WTC11 (cell line): ENCODE measurements around the gene LDLRAD4. TPM values are rescaled to one million over a fixed set of nuclear protein-coding genes. Genes with fewer than 3 reads are reported as not detected.

Source experiments
- ATAC-seq: fragments of 200-7000 bp; cut with Tn5 transposase; 2 replicates; pipeline ENCODE4 v1.10.0; 2021; ENCODE audit warnings: mild to moderate bottlenecking, moderate library complexity
- CTCF ChIA-PET: fragments of 300-600 bp; sonication (Branson Sonifier 250); formaldehyde crosslinking; loops from one replicate; lab custom pipeline; 2021; ENCODE audit warnings: antibody characterized with exemption; lab: Charles Lee
- POLR2A ChIA-PET: fragments of 350-600 bp; sonication (Branson Sonifier 250); formaldehyde crosslinking; loops from one replicate; lab custom pipeline; 2021; ENCODE audit warnings: antibody characterized with exemption; lab: Charles Lee
- DNase-seq: peaks from one replicate; pipeline ENCODE4 v3.0.0; 2021; ENCODE audit warnings: low spot score
- H3K27ac Mint-ChIP-seq: 2 replicates; pipeline ENCODE4 v1.8.0; 2021; ENCODE audit warnings: mixed read lengths
- H3K27me3 Mint-ChIP-seq: 2 replicates; pipeline ENCODE4 v1.8.0; 2021; ENCODE audit warnings: low read depth, mild to moderate bottlenecking, moderate library complexity, mixed read lengths
- H3K36me3 Mint-ChIP-seq: 2 replicates; pipeline ENCODE4 v1.8.0; 2021; ENCODE audit warnings: mixed read lengths
- H3K4me1 Mint-ChIP-seq: 2 replicates; pipeline ENCODE4 v1.8.0; 2022; ENCODE audit warnings: mixed read lengths
- H3K4me3 Mint-ChIP-seq: 2 replicates; pipeline ENCODE4 v1.8.0; 2021; ENCODE audit warnings: mild to moderate bottlenecking, moderate library complexity, mixed read lengths
- H3K9me3 Mint-ChIP-seq: 2 replicates; pipeline ENCODE4 v1.8.0; 2021; ENCODE audit warnings: mixed read lengths
- FOXJ3 ChIP-seq: sonication (generic); formaldehyde crosslinking; IDR thresholded peaks from 2 replicates; pipeline ENCODE4 v1.9.0; 2021; ENCODE audit warnings: missing genetic modification reagents, mild to moderate bottlenecking, borderline replicate concordance
- GABPB1 ChIP-seq: sonication (generic); formaldehyde crosslinking; IDR thresholded peaks from 2 replicates; pipeline ENCODE4 v1.8.1; 2023; ENCODE audit warnings: mild to moderate bottlenecking, missing genetic modification reagents
- NFATC4 ChIP-seq: fragments of 250-450 bp; sonication (Bioruptor Pico); IDR thresholded peaks from 2 replicates; pipeline ENCODE4 v1.9.0; 2021; ENCODE audit warnings: mild to moderate bottlenecking
- NFE2L1 ChIP-seq: sonication (generic); formaldehyde crosslinking; IDR thresholded peaks from 2 replicates; pipeline ENCODE4 v1.8.1; 2023; ENCODE audit warnings: missing genetic modification reagents
- NR1H2 ChIP-seq: sonication (generic); formaldehyde crosslinking; IDR thresholded peaks from 2 replicates; pipeline ENCODE4 v1.9.0; 2021; ENCODE audit warnings: mild to moderate bottlenecking, moderate library complexity, missing genetic modification reagents
- NR3C1 ChIP-seq: sonication (generic); formaldehyde crosslinking; conservative IDR thresholded peaks from 2 replicates; pipeline ENCODE4 v1.8.1; 2023; ENCODE audit warnings: low read depth, mild to moderate bottlenecking, missing genetic modification reagents
- TEAD4 ChIP-seq: sonication (generic); formaldehyde crosslinking; IDR thresholded peaks from 2 replicates; pipeline ENCODE4 v1.8.0; 2022; ENCODE audit warnings: mild to moderate bottlenecking, missing genetic modification reagents
- TP53 ChIP-seq: sonication (generic); formaldehyde crosslinking; IDR thresholded peaks from 2 replicates; pipeline ENCODE4 v1.8.1; 2023; ENCODE audit warnings: mild to moderate bottlenecking, missing genetic modification reagents
- ZBTB21 ChIP-seq: sonication (generic); formaldehyde crosslinking; IDR thresholded peaks from 2 replicates; pipeline ENCODE4 v1.8.1; 2023; ENCODE audit warnings: mild to moderate bottlenecking, missing genetic modification reagents, borderline replicate concordance
- ZNF423 ChIP-seq: fragments of 250-450 bp; sonication (Bioruptor Pico); IDR thresholded peaks from 2 replicates; pipeline ENCODE4 v2.1.2; 2022; ENCODE audit warnings: mild to moderate bottlenecking, moderate library complexity
- ZNF671 ChIP-seq: fragments of 250-450 bp; sonication (Bioruptor Pico); IDR thresholded peaks from 2 replicates; pipeline ENCODE4 v1.8.0; 2021; ENCODE audit warnings: mild to moderate bottlenecking
- total RNA-seq: library from RNA; stranded (reverse); gene quantifications from 3 replicates; pipeline ENCODE4 v1.2.3, GENCODE V29; 2021
- TF ChIP-seq, protein P1 (sequence below): sonication (generic); formaldehyde crosslinking; IDR thresholded peaks from 2 replicates; pipeline ENCODE4 v1.8.1; 2023; ENCODE audit warnings: mild to moderate bottlenecking, missing genetic modification reagents, moderate library complexity
- TF ChIP-seq, protein P2 (sequence below): sonication (generic); formaldehyde crosslinking; IDR thresholded peaks from 2 replicates; pipeline ENCODE4 v1.8.1; 2023; ENCODE audit warnings: mild to moderate bottlenecking, missing genetic modification reagents
- TF ChIP-seq, protein P3 (sequence below): sonication (generic); formaldehyde crosslinking; IDR thresholded peaks from 2 replicates; pipeline ENCODE4 v1.8.0; 2022; ENCODE audit warnings: missing genetic modification reagents
- TF ChIP-seq, protein P4 (sequence below): fragments of 250-450 bp; sonication (Bioruptor Pico); IDR thresholded peaks from 2 replicates; pipeline ENCODE4 v1.9.0; 2021; ENCODE audit warnings: mild to moderate bottlenecking, borderline replicate concordance

The LDLRAD4 gene
- total RNA-seq, 1 experiment from 2014 or later: 6.2 TPM

DNA sequence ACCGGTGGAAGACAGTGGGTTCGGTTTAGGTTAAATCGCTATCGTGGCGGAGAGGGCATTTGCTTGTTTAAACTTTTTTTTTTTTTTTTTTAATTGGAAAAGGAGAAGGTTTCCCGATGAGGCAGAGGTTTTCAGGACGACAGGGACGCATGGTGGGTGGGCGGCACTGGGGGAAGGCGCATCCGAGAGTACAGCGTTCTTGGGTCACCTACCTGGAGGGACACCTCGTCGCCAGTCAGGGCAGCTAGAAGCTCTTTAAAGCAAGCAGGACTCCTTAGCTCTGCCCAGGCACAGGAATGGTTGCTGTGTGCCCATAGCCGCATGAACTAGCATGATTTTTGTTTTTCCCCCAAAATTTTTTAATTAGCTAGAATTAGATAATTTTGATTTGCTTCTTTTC, 437 bp downstream of the LDLRAD4 start:
- H3K27me3 Mint-ChIP-seq: peaks cover 54% of the 10 kb centered on the region

DNA sequence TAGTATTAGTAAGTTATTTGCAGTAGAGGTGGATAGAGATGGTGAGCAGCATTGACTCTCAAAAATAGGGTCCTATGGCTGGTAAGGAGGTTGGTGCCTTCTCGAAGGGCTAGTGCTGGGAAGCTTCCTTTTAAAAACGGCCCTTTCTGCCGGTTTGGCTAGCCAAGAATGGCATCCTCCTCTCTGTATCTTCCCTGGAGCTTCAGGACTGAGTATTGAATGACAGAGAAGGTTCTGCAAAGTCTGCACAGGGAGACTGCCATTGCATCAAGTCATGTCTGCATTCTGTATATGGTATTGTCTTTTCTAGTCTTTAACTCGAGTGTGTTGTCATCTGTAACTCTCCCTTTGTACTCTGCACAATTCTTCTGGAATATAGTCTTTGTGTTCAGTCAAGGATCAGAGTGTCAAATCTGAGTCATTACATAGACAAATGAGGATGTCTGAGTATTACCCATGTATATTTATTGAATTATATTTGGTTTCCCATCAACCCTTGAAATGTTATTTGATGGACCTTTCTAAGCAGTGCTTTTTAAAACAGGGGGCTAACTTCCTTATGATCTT, 1.1 kb downstream of the LDLRAD4 start:
- DNase-seq (no peak), ATAC-seq (no peak)
- H3K4me1 Mint-ChIP-seq: peaks cover 40% of the 10 kb centered on the region
- TF ChIP-seq NR1H2 (CRISPR knock-in tag) (no peak), TEAD4 (CRISPR knock-in tag) (no peak)
- no peaks in the 10 kb centered on the region for H3K36me3 Mint-ChIP-seq
- peaks cover 47% of the 10 kb centered on the region for H3K27me3 Mint-ChIP-seq
- no peak overlapping the region for H3K27ac Mint-ChIP-seq
- ChIA-PET POLR2A (no interaction called here), CTCF (interaction anchor here (1.1 to 4.6 kb wide), 4 partner anchors 20 to 107 kb away, joined by 3 to 25 read pairs (median 6); no protein-coding TSS in a partner anchor)
- H3K4me3 Mint-ChIP-seq: peak overlapping the region; percentile 65
- no peaks in the 10 kb centered on the region for H3K9me3 Mint-ChIP-seq

More for the DNA sequence above, 437 bp downstream of the LDLRAD4 start:
- ATAC-seq (no peak), DNase-seq (no peak)
- CTCF ChIA-PET: interaction anchor here (1.4 to 4.6 kb wide), 3 partner anchors 32 to 106 kb away, joined by 3 to 25 read pairs (median 8); no protein-coding TSS in a partner anchor
- POLR2A ChIA-PET: no interaction called here
- no peak overlapping the region for H3K27ac Mint-ChIP-seq
- H3K4me3 Mint-ChIP-seq: peak overlapping the region; percentile 65
- no peaks in the 10 kb centered on the region for H3K9me3 Mint-ChIP-seq
- peaks cover 40% of the 10 kb centered on the region for H3K4me1 Mint-ChIP-seq
- H3K36me3 Mint-ChIP-seq: no peaks in the 10 kb centered on the region
- TF ChIP-seq, protein P1, sequence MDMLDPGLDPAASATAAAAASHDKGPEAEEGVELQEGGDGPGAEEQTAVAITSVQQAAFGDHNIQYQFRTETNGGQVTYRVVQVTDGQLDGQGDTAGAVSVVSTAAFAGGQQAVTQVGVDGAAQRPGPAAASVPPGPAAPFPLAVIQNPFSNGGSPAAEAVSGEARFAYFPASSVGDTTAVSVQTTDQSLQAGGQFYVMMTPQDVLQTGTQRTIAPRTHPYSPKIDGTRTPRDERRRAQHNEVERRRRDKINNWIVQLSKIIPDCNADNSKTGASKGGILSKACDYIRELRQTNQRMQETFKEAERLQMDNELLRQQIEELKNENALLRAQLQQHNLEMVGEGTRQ: no peak
- TF ChIP-seq GABPB1 (no peak), FOXJ3 (CRISPR knock-in tag) (no peak), NFE2L1 (CRISPR knock-in tag) (no peak), TP53 (CRISPR knock-in tag) (no peak), ZNF423 (no peak), ZNF671 (CRISPR knock-in tag) (no peak), NR3C1 (CRISPR knock-in tag) (no peak), NFATC4 (CRISPR knock-in tag) (no peak), ZBTB21 (CRISPR knock-in tag) (no peak)
- TF ChIP-seq, protein P2, sequence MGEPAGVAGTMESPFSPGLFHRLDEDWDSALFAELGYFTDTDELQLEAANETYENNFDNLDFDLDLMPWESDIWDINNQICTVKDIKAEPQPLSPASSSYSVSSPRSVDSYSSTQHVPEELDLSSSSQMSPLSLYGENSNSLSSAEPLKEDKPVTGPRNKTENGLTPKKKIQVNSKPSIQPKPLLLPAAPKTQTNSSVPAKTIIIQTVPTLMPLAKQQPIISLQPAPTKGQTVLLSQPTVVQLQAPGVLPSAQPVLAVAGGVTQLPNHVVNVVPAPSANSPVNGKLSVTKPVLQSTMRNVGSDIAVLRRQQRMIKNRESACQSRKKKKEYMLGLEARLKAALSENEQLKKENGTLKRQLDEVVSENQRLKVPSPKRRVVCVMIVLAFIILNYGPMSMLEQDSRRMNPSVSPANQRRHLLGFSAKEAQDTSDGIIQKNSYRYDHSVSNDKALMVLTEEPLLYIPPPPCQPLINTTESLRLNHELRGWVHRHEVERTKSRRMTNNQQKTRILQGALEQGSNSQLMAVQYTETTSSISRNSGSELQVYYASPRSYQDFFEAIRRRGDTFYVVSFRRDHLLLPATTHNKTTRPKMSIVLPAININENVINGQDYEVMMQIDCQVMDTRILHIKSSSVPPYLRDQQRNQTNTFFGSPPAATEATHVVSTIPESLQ (CRISPR knock-in tag): no peak
- TF ChIP-seq, protein P3, sequence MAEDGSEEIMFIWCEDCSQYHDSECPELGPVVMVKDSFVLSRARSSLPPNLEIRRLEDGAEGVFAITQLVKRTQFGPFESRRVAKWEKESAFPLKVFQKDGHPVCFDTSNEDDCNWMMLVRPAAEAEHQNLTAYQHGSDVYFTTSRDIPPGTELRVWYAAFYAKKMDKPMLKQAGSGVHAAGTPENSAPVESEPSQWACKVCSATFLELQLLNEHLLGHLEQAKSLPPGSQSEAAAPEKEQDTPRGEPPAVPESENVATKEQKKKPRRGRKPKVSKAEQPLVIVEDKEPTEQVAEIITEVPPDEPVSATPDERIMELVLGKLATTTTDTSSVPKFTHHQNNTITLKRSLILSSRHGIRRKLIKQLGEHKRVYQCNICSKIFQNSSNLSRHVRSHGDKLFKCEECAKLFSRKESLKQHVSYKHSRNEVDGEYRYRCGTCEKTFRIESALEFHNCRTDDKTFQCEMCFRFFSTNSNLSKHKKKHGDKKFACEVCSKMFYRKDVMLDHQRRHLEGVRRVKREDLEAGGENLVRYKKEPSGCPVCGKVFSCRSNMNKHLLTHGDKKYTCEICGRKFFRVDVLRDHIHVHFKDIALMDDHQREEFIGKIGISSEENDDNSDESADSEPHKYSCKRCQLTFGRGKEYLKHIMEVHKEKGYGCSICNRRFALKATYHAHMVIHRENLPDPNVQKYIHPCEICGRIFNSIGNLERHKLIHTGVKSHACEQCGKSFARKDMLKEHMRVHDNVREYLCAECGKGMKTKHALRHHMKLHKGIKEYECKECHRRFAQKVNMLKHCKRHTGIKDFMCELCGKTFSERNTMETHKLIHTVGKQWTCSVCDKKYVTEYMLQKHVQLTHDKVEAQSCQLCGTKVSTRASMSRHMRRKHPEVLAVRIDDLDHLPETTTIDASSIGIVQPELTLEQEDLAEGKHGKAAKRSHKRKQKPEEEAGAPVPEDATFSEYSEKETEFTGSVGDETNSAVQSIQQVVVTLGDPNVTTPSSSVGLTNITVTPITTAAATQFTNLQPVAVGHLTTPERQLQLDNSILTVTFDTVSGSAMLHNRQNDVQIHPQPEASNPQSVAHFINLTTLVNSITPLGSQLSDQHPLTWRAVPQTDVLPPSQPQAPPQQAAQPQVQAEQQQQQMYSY (CRISPR knock-in tag): no peak
- TF ChIP-seq, protein P4, sequence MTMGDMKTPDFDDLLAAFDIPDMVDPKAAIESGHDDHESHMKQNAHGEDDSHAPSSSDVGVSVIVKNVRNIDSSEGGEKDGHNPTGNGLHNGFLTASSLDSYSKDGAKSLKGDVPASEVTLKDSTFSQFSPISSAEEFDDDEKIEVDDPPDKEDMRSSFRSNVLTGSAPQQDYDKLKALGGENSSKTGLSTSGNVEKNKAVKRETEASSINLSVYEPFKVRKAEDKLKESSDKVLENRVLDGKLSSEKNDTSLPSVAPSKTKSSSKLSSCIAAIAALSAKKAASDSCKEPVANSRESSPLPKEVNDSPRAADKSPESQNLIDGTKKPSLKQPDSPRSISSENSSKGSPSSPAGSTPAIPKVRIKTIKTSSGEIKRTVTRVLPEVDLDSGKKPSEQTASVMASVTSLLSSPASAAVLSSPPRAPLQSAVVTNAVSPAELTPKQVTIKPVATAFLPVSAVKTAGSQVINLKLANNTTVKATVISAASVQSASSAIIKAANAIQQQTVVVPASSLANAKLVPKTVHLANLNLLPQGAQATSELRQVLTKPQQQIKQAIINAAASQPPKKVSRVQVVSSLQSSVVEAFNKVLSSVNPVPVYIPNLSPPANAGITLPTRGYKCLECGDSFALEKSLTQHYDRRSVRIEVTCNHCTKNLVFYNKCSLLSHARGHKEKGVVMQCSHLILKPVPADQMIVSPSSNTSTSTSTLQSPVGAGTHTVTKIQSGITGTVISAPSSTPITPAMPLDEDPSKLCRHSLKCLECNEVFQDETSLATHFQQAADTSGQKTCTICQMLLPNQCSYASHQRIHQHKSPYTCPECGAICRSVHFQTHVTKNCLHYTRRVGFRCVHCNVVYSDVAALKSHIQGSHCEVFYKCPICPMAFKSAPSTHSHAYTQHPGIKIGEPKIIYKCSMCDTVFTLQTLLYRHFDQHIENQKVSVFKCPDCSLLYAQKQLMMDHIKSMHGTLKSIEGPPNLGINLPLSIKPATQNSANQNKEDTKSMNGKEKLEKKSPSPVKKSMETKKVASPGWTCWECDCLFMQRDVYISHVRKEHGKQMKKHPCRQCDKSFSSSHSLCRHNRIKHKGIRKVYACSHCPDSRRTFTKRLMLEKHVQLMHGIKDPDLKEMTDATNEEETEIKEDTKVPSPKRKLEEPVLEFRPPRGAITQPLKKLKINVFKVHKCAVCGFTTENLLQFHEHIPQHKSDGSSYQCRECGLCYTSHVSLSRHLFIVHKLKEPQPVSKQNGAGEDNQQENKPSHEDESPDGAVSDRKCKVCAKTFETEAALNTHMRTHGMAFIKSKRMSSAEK (CRISPR knock-in tag): no peak
